HepG2 (cell line): ENCODE results near the gene SETD1A. TPM values are rescaled to one million over a fixed set of nuclear protein-coding genes. Genes with fewer than 3 reads are reported as not detected.

Experiments used
- ATAC-seq: fragments of 200-7000 bp; cut with Tn5 transposase; 3 replicates; pipeline ENCODE4 v1.9.1; 2020; ENCODE audit warnings: mild to moderate bottlenecking, moderate library complexity
- BruUV-seq: library from RNA; stranded (reverse); fragments of 400-500 nt; replicated peaks from 2 replicates; lab custom pipeline; 2021; lab: Mats Ljungman, UMichigan
- CTCF ChIA-PET: fragments of 300-600 bp; formaldehyde crosslinking; extraction: SDS; loops from one replicate; lab custom pipeline; 2021; ENCODE audit warnings: low total read pairs, inconsistent platforms, low intra/inter-chr PET ratio; lab: Yijun Ruan, JAX
- POLR2A ChIA-PET: fragments of 350-600 bp; sonication (Branson Sonifier 250); formaldehyde crosslinking; loops from one replicate; lab custom pipeline; 2020; ENCODE audit warnings: antibody characterized with exemption, inconsistent platforms; lab: Yijun Ruan, JAX
- DNase-seq: peaks from one replicate; pipeline ENCODE4 v3.0.0-alpha.2; 2015; ENCODE audit warnings: low spot score
- FAIRE-seq: peaks from 3 replicates; lab custom pipeline; 2011; peaks lifted over from hg19 to GRCh38; lab: Jason Lieb, UNC
- H2AFZ ChIP-seq: one replicate; pipeline ENCODE4 v1.6.1; 2011; ENCODE audit warnings: low read length, inconsistent platforms
- H3K27ac ChIP-seq: fragments of 300-600 bp; 3 replicates; pipeline ENCODE4 v1.8.0; 2011; ENCODE audit warnings: mixed run types, mild to moderate bottlenecking, mixed read lengths, low read length, inconsistent platforms; ENCODE audit not compliant: insufficient read depth; ENCODE audit errors: extremely low read length
- H3K27me3 ChIP-seq, 2 experiments: fragments of 200-600 bp in 1 of 2; 2 replicates in 1 of 2; 3 replicates in 1 of 2; pipeline versions ENCODE4 v1.6.0 to v1.8.0; 2011; ENCODE audit warnings: low read length in 2 of 2, mild to moderate bottlenecking in 2 of 2, moderate library complexity in 2 of 2, inconsistent platforms in 1 of 2; ENCODE audit not compliant: insufficient read depth in 2 of 2, control insufficient read depth in 1 of 2
- H3K36me3 ChIP-seq, 2 experiments: fragments of 200-600 bp in 1 of 2; replicated peaks in 1 of 2; 2 replicates in 1 of 2; 3 replicates in 1 of 2; pipeline versions ENCODE4 v1.5.1 to v1.8.0; 2011; ENCODE audit warnings: low read length in 2 of 2, inconsistent platforms in 1 of 2; ENCODE audit not compliant: insufficient read depth in 2 of 2, control insufficient read depth in 1 of 2
- H3K4me1 ChIP-seq: 2 replicates; pipeline ENCODE4 v1.5.1; 2012; ENCODE audit warnings: low read length, inconsistent platforms; ENCODE audit not compliant: insufficient read depth
- H3K4me2 ChIP-seq: 2 replicates; pipeline ENCODE4 v1.6.0; 2011; ENCODE audit warnings: low read depth, low read length, inconsistent platforms
- H3K4me3 ChIP-seq, 3 experiments: fragments of 200-600 bp in 1 of 3; sonication (generic), shearing (Covaris generic) in 1 of 3; replicated peaks in 1 of 3; 2 replicates each; pipeline ENCODE4 v1.5.1; 2011 to 2016; ENCODE audit warnings: low read length in 3 of 3, inconsistent platforms in 2 of 3, low read depth in 2 of 3, mild to moderate bottlenecking in 2 of 3, control low read depth in 1 of 3, mixed read lengths in 1 of 3; ENCODE audit not compliant: insufficient read depth in 1 of 3
- H3K79me2 ChIP-seq: one replicate; pipeline ENCODE4 v1.6.1; 2011; ENCODE audit warnings: low read length, inconsistent platforms; ENCODE audit not compliant: insufficient read depth
- H3K9ac ChIP-seq: 2 replicates; pipeline ENCODE4 v1.6.0; 2011; ENCODE audit warnings: mild to moderate bottlenecking, low read depth, low read length, inconsistent platforms; ENCODE audit not compliant: insufficient read depth
- H3K9me3 ChIP-seq: 2 replicates; pipeline ENCODE4 v1.5.1; 2012; ENCODE audit warnings: mild to moderate bottlenecking, low read length
- H4K20me1 ChIP-seq: 2 replicates; pipeline ENCODE4 v1.6.0; 2011; ENCODE audit warnings: inconsistent platforms, mild to moderate bottlenecking, low read length, moderate library complexity; ENCODE audit not compliant: insufficient read depth
- AKAP8 ChIP-seq: sonication (generic); formaldehyde crosslinking; IDR thresholded peaks from 2 replicates; pipeline ENCODE4 v1.5.1; 2020; ENCODE audit warnings: mild to moderate bottlenecking, missing genetic modification reagents
- GTF2F1 ChIP-seq: fragments of 150-350 bp; IDR thresholded peaks from 2 replicates; pipeline ENCODE4 v1.6.1; 2014; ENCODE audit warnings: low read length
- HCFC1 ChIP-seq: fragments of 150-350 bp; IDR thresholded peaks from 2 replicates; pipeline ENCODE4 v1.6.1; 2014; ENCODE audit warnings: low read depth, low read length
- KAT7 ChIP-seq: IDR thresholded peaks from 2 replicates; pipeline ENCODE4 v1.6.1; 2018; ENCODE audit warnings: borderline replicate concordance, missing compliant biosample characterization
- KLF11 ChIP-seq: IDR thresholded peaks from 2 replicates; pipeline ENCODE4 v1.6.1; 2016; ENCODE audit warnings: missing compliant biosample characterization
- MIXL1 ChIP-seq: IDR thresholded peaks from 2 replicates; pipeline ENCODE4 v1.6.1; 2016
- MTA3 ChIP-seq: sonication (generic); formaldehyde crosslinking; IDR thresholded peaks from 2 replicates; pipeline ENCODE4 v1.4.0; 2020; ENCODE audit warnings: missing genetic modification reagents
- MZF1 ChIP-seq: sonication (generic); formaldehyde crosslinking; IDR thresholded peaks from 2 replicates; pipeline ENCODE4 v1.8.1; 2023; ENCODE audit warnings: mild to moderate bottlenecking, missing genetic modification reagents, borderline replicate concordance
- PAXIP1 ChIP-seq: sonication (generic); formaldehyde crosslinking; conservative IDR thresholded peaks from 2 replicates; pipeline ENCODE4 v1.4.0; 2020; ENCODE audit warnings: mild to moderate bottlenecking, missing genetic modification reagents, moderate library complexity
- RFXAP ChIP-seq: sonication (generic); formaldehyde crosslinking; IDR thresholded peaks from 2 replicates; pipeline ENCODE4 v1.4.0; 2020; ENCODE audit warnings: missing genetic modification reagents, borderline replicate concordance
- SNAI1 ChIP-seq: sonication (generic); formaldehyde crosslinking; IDR thresholded peaks from 2 replicates; pipeline ENCODE4 v1.5.0; 2020; ENCODE audit warnings: mild to moderate bottlenecking, missing genetic modification reagents, borderline replicate concordance
- STAG1 ChIP-seq: sonication (generic); formaldehyde crosslinking; IDR thresholded peaks from 2 replicates; pipeline ENCODE4 v1.4.0; 2020; ENCODE audit warnings: missing genetic modification reagents
- THAP7 ChIP-seq: sonication (generic); formaldehyde crosslinking; IDR thresholded peaks from 2 replicates; pipeline ENCODE4 v1.8.1; 2023; ENCODE audit warnings: mild to moderate bottlenecking, missing genetic modification reagents
- ZBTB37 ChIP-seq: sonication (generic); formaldehyde crosslinking; IDR thresholded peaks from 2 replicates; pipeline ENCODE4 v1.4.0; 2020; ENCODE audit warnings: mild to moderate bottlenecking, missing genetic modification reagents
- ZBTB38 ChIP-seq: sonication (generic); formaldehyde crosslinking; IDR thresholded peaks from 2 replicates; pipeline ENCODE4 v1.5.1; 2020; ENCODE audit warnings: mild to moderate bottlenecking, missing genetic modification reagents
- ZC3H4 ChIP-seq: sonication (generic); formaldehyde crosslinking; IDR thresholded peaks from 2 replicates; pipeline ENCODE4 v1.4.0; 2020; ENCODE audit warnings: missing genetic modification reagents, borderline replicate concordance
- ZNF282 ChIP-seq: fragments of 450-650 bp; IDR thresholded peaks from 2 replicates; pipeline ENCODE4 v1.6.1; 2018; ENCODE audit not compliant: partially characterized antibody
- ZNF547 ChIP-seq: sonication (generic); formaldehyde crosslinking; IDR thresholded peaks from 2 replicates; pipeline ENCODE4 v1.5.1; 2020; ENCODE audit warnings: mild to moderate bottlenecking, missing genetic modification reagents
- ZNF589 ChIP-seq: sonication (generic); formaldehyde crosslinking; conservative IDR thresholded peaks from 2 replicates; pipeline ENCODE4 v1.8.0; 2022; ENCODE audit warnings: mild to moderate bottlenecking, moderate library complexity, missing genetic modification reagents
- ZNF597 ChIP-seq: sonication (generic); formaldehyde crosslinking; IDR thresholded peaks from 2 replicates; pipeline ENCODE4 v1.5.0; 2020; ENCODE audit warnings: missing genetic modification reagents
- WGBS: methylation state at CpG from one replicate; pipeline ENCODE4 v1.1.6; 2017; ENCODE audit warnings: low lambda C conversion rate; 5-methylcytosine and 5-hydroxymethylcytosine counted together
- in situ Hi-C: cut with HindIII; loops from 2 replicates; pipeline ENCODE4 v1.10.0; 2017; ENCODE audit warnings: low pct_unique_long_range_greater_than_20kb; ENCODE audit not compliant: extremely low pct_ligation_motif_present
- intact Hi-C: fragments of 100-400 bp; cut with micrococcal nuclease; formaldehyde crosslinking; loops from one replicate; pipeline ENCODE4 v1.10.0; 2022; ENCODE audit not compliant: unreplicated experiment
- polyA plus RNA-seq, 8 experiments: library from polyadenylated mRNA; depleted of rRNA in 3 of 8; stranded (reverse) in 7 of 8; unstranded in 1 of 8; fragments of >200 nt; fragmentation: Illumina TruSeq in 4 of 8; extraction: Trizol in 4 of 8; gene quantifications; 2 replicates each; pipeline versions ENCODE4 v1.2.1 to v1.2.3, GENCODE V29; 2011 to 2016; ENCODE audit warnings: low read depth in 4 of 8, missing spikeins in 1 of 8, mixed read lengths in 1 of 8; ENCODE audit not compliant: insufficient read depth in 1 of 8
- total RNA-seq, 5 experiments: library from RNA; depleted of rRNA; stranded (reverse); fragments of >200 nt; fragmentation: Illumina TruSeq; extraction: Trizol; gene quantifications; 2 replicates each; pipeline ENCODE4 v1.2.3, GENCODE V29; 2016; ENCODE audit warnings: low read depth in 1 of 5

SETD1A gene
- total and polyA plus RNA-seq, 2 of the 13 experiments (the other 11 are each of a cell fraction or from before 2014, with no cell fraction given) = 3.8 to 5.6 TPM

- FAIRE-seq (no peak), ATAC-seq (peak; percentile 5; the same call in 1 of the 3 replicates), DNase-seq (no peak)
- no peak overlapping the region for H2AFZ ChIP-seq
- H3K9me3 ChIP-seq = no peaks in the 10 kb centered on the region
- no peaks in the 10 kb centered on the region for H4K20me1 ChIP-seq
- in situ Hi-C loops (no loop called here), intact Hi-C loops (no loop called here)
- CTCF ChIA-PET = no interaction called here
- POLR2A ChIA-PET = interaction anchor here (0.6 to 5.8 kb wide), 8 partner anchors 11 to 119 kb away, joined by 3 to 41 read pairs (median 10); partner anchors contain the start of genes KAT8, STX4, ZNF646 and ZNF668
- H3K27me3 ChIP-seq = peaks cover 0 to 2% of the 10 kb centered on the region in 2 experiments; a peak in 1 of 5 replicates
- no peaks in the 10 kb centered on the region for H3K79me2 ChIP-seq
- H3K4me2 ChIP-seq = peak overlapping the region; percentile 69
- H3K9ac ChIP-seq = no peak overlapping the region
- peak overlapping the region; percentile 16 for H3K27ac ChIP-seq
- peak overlapping the region in 2 of 3 experiments; percentile 19 to 43; a peak in 2 of 6 replicates for H3K4me3 ChIP-seq
- H3K36me3 ChIP-seq = no peaks in the 10 kb centered on the region
- H3K4me1 ChIP-seq = peaks cover 51% of the 10 kb centered on the region
- whole genome bisulfite sequencing = 22% methylated on average over 4 of the region's 4 CpGs
- no TSS peak for BruUV-seq
- TF ChIP-seq MIXL1 (CRISPR knock-in tag) (no peak), THAP7 (CRISPR knock-in tag) (no peak), MZF1 (CRISPR knock-in tag) (no peak), RFXAP (CRISPR knock-in tag) (peak; percentile 38; the same call in 1 of the 2 replicates), ZNF282 (no peak), SNAI1 (CRISPR knock-in tag) (no peak), ZC3H4 (CRISPR knock-in tag) (no peak), HCFC1 (no peak), STAG1 (CRISPR knock-in tag) (no peak), GTF2F1 (no peak), PAXIP1 (CRISPR knock-in tag) (no peak), ZNF597 (CRISPR knock-in tag) (no peak), ZBTB37 (CRISPR knock-in tag) (no peak), MTA3 (no peak), ZNF589 (no peak), KLF11 (CRISPR knock-in tag) (no peak), KAT7 (peak; percentile 21; the same call in 1 of the 2 replicates), AKAP8 (CRISPR knock-in tag) (no peak), ZNF547 (no peak), ZBTB38 (no peak)
Measured at GRCh38 chr16:31023252-31023602, 65.7 kb downstream of the SETD1A start.
